Jurkat, Clone E6-1 (cell line): ENCODE measurements around the gene LDLRAD4. TPM values are rescaled to one million over a fixed set of nuclear protein-coding genes. Genes with fewer than 3 reads are reported as not detected.

Experiments
- DNase-seq: peaks from one replicate; pipeline ENCODE4 v3.0.0-alpha.2; 2011; ENCODE audit warnings: low read depth, low spot score
- H3K4me3 ChIP-seq: 2 replicates; pipeline ENCODE4 v1.5.1; 2011; ENCODE audit warnings: mild to moderate bottlenecking, low read length, control low read depth, moderate library complexity
- polyA plus RNA-seq: library from polyadenylated mRNA; unstranded; fragments of >200 nt; gene quantifications from one replicate; pipeline ENCODE4 v1.2.1, GENCODE V29; 2012; ENCODE audit warnings: missing spikeins; ENCODE audit not compliant: insufficient read length, insufficient read depth

LDLRAD4 gene
- 31.2 TPM for polyA plus RNA-seq

GRCh38 chr18:13218368-13218991, at the start of gene LDLRAD4:
TSS of gene LDLRAD4 (plus strand) at chr18:13218760.
- peak within 1 kb of the TSS; percentile 81 for H3K4me3 ChIP-seq
- no peak for DNase-seq

- peak; percentile 35 for DNase-seq
- no peak overlapping the region for H3K4me3 ChIP-seq
These were observed 44.9 kb upstream of the LDLRAD4 start for GRCh38 chr18:13173578-13174145.

- DNase-seq = no peak
- no peak overlapping the region for H3K4me3 ChIP-seq
These were observed 43.3 kb upstream of the LDLRAD4 start for GRCh38 chr18:13175266-13175665.

- H3K4me3 ChIP-seq = no peak overlapping the region
- DNase-seq = no peak
These were observed 42.8 kb upstream of the LDLRAD4 start for GRCh38 chr18:13175754-13176210.

- H3K4me3 ChIP-seq = no peak overlapping the region
- DNase-seq = no peak
These were observed 41.7 kb upstream of the LDLRAD4 start for GRCh38 chr18:13176847-13177246.

GRCh38 chr18:13178197-13178596, 40.4 kb upstream of the LDLRAD4 start:
- no peak for DNase-seq
- no peak overlapping the region for H3K4me3 ChIP-seq

- no peak for DNase-seq
- H3K4me3 ChIP-seq = no peak overlapping the region
These were observed 39.6 kb upstream of the LDLRAD4 start for GRCh38 chr18:13178976-13179375.

GRCh38 chr18:13179566-13180113, 38.9 kb upstream of the LDLRAD4 start:
- H3K4me3 ChIP-seq = no peak overlapping the region
- DNase-seq = no peak

GRCh38 chr18:13180614-13181375, 37.8 kb upstream of the LDLRAD4 start:
- H3K4me3 ChIP-seq = no peak overlapping the region
- no peak for DNase-seq

GRCh38 chr18:13181765-13182164, 36.8 kb upstream of the LDLRAD4 start:
- no peak for DNase-seq

GRCh38 chr18:13183359-13183758, 35.2 kb upstream of the LDLRAD4 start:
- no peak for DNase-seq
- H3K4me3 ChIP-seq = no peak overlapping the region

More at GRCh38 chr18:13181765-13182164, 36.8 kb upstream of the LDLRAD4 start:
- no peak overlapping the region for H3K4me3 ChIP-seq

- H3K4me3 ChIP-seq = no peak overlapping the region
- no peak for DNase-seq
These were observed 34.8 kb upstream of the LDLRAD4 start for GRCh38 chr18:13183790-13184189.

GRCh38 chr18:13184396-13184795, 34.2 kb upstream of the LDLRAD4 start:
- H3K4me3 ChIP-seq = no peak overlapping the region
- no peak for DNase-seq

GRCh38 chr18:13185675-13186198, 32.8 kb upstream of the LDLRAD4 start:
- H3K4me3 ChIP-seq = no peak overlapping the region
- no peak for DNase-seq

- no peak for DNase-seq
- no peak overlapping the region for H3K4me3 ChIP-seq
These were observed 31.9 kb upstream of the LDLRAD4 start for GRCh38 chr18:13186687-13187086.

GRCh38 chr18:13187498-13187897, 31.1 kb upstream of the LDLRAD4 start:
- no peak for DNase-seq
- no peak overlapping the region for H3K4me3 ChIP-seq

GRCh38 chr18:13191031-13191430, 27.5 kb upstream of the LDLRAD4 start:
- H3K4me3 ChIP-seq = no peak overlapping the region
- DNase-seq = no peak

GRCh38 chr18:13191779-13192178, 26.8 kb upstream of the LDLRAD4 start:
- DNase-seq = no peak

GRCh38 chr18:13192970-13193369, 25.6 kb upstream of the LDLRAD4 start:
- no peak for DNase-seq

More at GRCh38 chr18:13191779-13192178, 26.8 kb upstream of the LDLRAD4 start:
- no peak overlapping the region for H3K4me3 ChIP-seq

GRCh38 chr18:13194239-13194638, 24.3 kb upstream of the LDLRAD4 start:
- no peak for DNase-seq
- no peak overlapping the region for H3K4me3 ChIP-seq

More at GRCh38 chr18:13192970-13193369, 25.6 kb upstream of the LDLRAD4 start:
- H3K4me3 ChIP-seq = no peak overlapping the region
